Chondrocyte (in vitro differentiated cells): ENCODE measurements around the gene TMED7. TPM values are rescaled to one million over a fixed set of nuclear protein-coding genes. Genes with fewer than 3 reads are reported as not detected.
A peak's percentile ranks its signal among the peaks of the same experiment; 100 is the strongest.

Experiments used
- DNase-seq: peaks from one replicate; pipeline ENCODE4 v3.0.0; 2021; ENCODE audit warnings: mixed read lengths, low spot score
- H3K27ac Mint-ChIP-seq: one replicate; pipeline ENCODE4 v1.8.0; 2021; ENCODE audit warnings: mild to moderate bottlenecking, moderate library complexity, mixed read lengths; ENCODE audit not compliant: unreplicated experiment
- H3K27me3 Mint-ChIP-seq: 2 replicates; pipeline ENCODE4 v1.8.0; 2021; ENCODE audit warnings: low read depth, mixed read lengths
- H3K36me3 Mint-ChIP-seq: 2 replicates; pipeline ENCODE4 v1.8.0; 2021; ENCODE audit warnings: low read depth, mixed read lengths
- H3K4me1 Mint-ChIP-seq: 2 replicates; pipeline ENCODE4 v1.8.0; 2021; ENCODE audit warnings: low read depth, mild to moderate bottlenecking, mixed read lengths
- H3K4me3 Mint-ChIP-seq: one replicate; pipeline ENCODE4 v1.8.0; 2021; ENCODE audit warnings: mild to moderate bottlenecking, moderate library complexity, mixed read lengths; ENCODE audit not compliant: unreplicated experiment
- H3K9me3 Mint-ChIP-seq: 2 replicates; pipeline ENCODE4 v1.8.0; 2021; ENCODE audit warnings: low read depth, mixed read lengths
- CTCF ChIP-seq: fragments of 200-600 bp; sonication (generic); IDR thresholded peaks from 2 replicates; pipeline ENCODE4 v1.5.0; 2021; ENCODE audit warnings: antibody characterized with exemption, mild to moderate bottlenecking, moderate library complexity
- total RNA-seq: library from RNA; stranded (reverse); gene quantifications from 3 replicates; pipeline ENCODE4 v1.2.1, GENCODE V29; 2021

The TMED7 gene
- total RNA-seq, 1 donor from 2014 or later = 132 TPM

DNA sequence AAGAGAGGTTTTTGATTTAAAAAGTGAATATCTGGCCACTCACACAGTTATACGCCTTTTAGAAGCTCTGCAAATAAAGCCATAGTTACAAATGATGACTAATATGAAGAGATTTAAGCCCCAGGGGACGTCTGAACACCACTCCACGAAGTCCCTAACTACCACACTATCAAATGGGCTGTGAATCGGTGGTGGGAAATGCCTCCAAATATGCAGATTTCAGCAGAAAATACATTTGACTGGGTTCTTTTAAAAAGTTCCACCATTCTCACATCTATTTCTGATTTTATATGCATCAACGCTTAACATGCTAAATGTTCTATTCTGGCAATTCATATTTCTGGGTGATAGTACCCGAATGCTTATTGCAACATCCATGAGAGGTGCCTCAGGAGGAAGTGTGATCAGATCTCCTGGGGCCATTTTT, 46.1 kb downstream of the TMED7 start:
- Mint-ChIP-seq H3K4me1 (peaks cover 49% of the 10 kb centered on the region), H3K9me3 (peaks cover 6% of the 10 kb centered on the region), H3K27me3 (no peaks in the 10 kb centered on the region), H3K27ac (peak overlapping the region; percentile 43), H3K4me3 (no peak overlapping the region), H3K36me3 (peaks cover 9% of the 10 kb centered on the region)
- DNase-seq = no peak
- no peak for TF ChIP-seq CTCF

DNA sequence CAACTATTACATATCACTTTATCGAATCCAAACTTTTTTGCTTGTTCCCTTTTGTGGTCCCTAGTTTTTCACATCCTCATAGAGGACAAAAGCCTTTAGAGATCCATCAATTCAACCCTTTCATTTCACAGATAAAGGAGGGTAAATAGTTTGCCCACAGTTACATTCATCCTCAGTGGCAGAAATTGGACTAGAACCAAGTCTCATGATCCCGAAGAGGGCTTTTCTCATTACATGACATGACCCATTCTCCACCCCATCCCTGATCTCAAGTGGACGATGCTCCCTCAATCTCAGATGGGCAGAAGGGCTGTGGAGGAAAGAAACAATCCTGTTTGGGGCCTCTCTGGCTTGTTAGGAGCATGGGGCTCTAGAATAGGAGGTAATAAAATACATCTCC, 46.6 kb downstream of the TMED7 start:
- H3K36me3 Mint-ChIP-seq = peaks cover 9% of the 10 kb centered on the region
- H3K4me3 Mint-ChIP-seq = no peak overlapping the region
- no peaks in the 10 kb centered on the region for H3K27me3 Mint-ChIP-seq
- TF ChIP-seq CTCF = no peak
- DNase-seq = no peak
- peaks cover 44% of the 10 kb centered on the region for H3K4me1 Mint-ChIP-seq
- H3K27ac Mint-ChIP-seq = no peak overlapping the region
- H3K9me3 Mint-ChIP-seq = peaks cover 6% of the 10 kb centered on the region

GRCh38 chr5:115578657-115579056, 47.2 kb downstream of the TMED7 start:
- DNase-seq = no peak
- Mint-ChIP-seq H3K27me3 (no peaks in the 10 kb centered on the region), H3K4me3 (no peak overlapping the region), H3K9me3 (peaks cover 6% of the 10 kb centered on the region), H3K27ac (no peak overlapping the region), H3K4me1 (peaks cover 41% of the 10 kb centered on the region), H3K36me3 (peaks cover 9% of the 10 kb centered on the region)
- no peak for TF ChIP-seq CTCF

DNA sequence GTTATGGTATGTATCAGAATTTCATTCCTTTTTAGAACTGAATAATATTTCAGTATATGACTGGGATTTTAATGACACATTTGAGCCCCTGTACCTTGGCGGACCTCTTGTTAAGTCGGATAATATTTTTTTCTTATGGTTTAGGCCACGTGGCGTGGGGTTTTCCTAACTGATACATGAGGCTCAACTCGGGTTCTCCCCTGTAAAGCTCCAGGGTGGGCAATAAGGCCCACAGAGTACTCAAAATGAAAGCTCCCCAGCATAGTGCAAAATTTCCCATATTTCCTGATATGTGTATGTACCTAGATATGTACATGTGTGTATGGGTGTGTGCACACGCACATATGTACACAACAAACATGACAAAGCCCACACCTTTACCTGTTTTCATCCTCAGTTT, 48.1 kb downstream of the TMED7 start:
- Mint-ChIP-seq H3K27me3 (no peaks in the 10 kb centered on the region), H3K9me3 (peaks cover 6% of the 10 kb centered on the region), H3K4me3 (no peak overlapping the region), H3K27ac (no peak overlapping the region), H3K4me1 (peaks cover 37% of the 10 kb centered on the region), H3K36me3 (peaks cover 9% of the 10 kb centered on the region)
- TF ChIP-seq CTCF = no peak
- no peak for DNase-seq

DNA sequence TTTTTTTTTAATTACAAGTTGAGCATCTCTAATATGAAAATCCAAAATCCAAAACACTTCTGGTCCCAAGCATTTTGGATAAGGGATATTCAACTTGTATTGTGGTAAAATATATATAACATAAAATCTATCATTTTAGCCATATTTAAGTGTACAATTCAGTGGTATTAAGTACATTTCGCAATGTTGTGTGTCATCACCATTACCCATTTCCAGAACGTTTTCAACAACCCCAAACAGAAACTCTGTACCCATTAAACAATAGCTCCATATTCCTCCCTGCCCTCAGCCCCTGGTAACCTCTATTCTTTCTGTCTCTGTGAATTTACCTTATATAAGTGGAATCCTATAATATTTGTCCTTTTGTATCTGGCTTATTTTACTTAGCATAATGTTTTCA, 48.5 kb downstream of the TMED7 start:
- Mint-ChIP-seq H3K4me1 (peaks cover 37% of the 10 kb centered on the region), H3K27me3 (no peaks in the 10 kb centered on the region), H3K4me3 (no peak overlapping the region), H3K9me3 (peaks cover 6% of the 10 kb centered on the region), H3K27ac (no peak overlapping the region), H3K36me3 (peaks cover 9% of the 10 kb centered on the region)
- DNase-seq = no peak
- TF ChIP-seq CTCF = no peak
